H9 (cell line): ENCODE measurements around the gene CADM4. TPM values are rescaled to one million over a fixed set of nuclear protein-coding genes. Genes with fewer than 3 reads are reported as not detected.

Experiments
- DNase-seq: peaks from one replicate; pipeline ENCODE4 v3.0.0-alpha.2; 2017
- H2AFZ ChIP-seq: one replicate; pipeline ENCODE4 v1.6.1; 2013; ENCODE audit warnings: mild to moderate bottlenecking, low read length, control low read depth, moderate library complexity
- H2AK5ac ChIP-seq: 2 replicates; pipeline ENCODE4 v1.6.1; 2013; ENCODE audit warnings: low read length, control low read depth, mixed read lengths; ENCODE audit not compliant: insufficient read length
- H2BK120ac ChIP-seq: one replicate; pipeline ENCODE4 v1.6.1; 2013; ENCODE audit warnings: low read depth, mild to moderate bottlenecking, low read length, control low read depth, inconsistent platforms; ENCODE audit not compliant: poor library complexity, severe bottlenecking
- H2BK12ac ChIP-seq: 2 replicates; pipeline ENCODE4 v1.6.1; 2013; ENCODE audit warnings: low read length, control low read depth, mixed read lengths, low read depth; ENCODE audit not compliant: insufficient read length
- H2BK15ac ChIP-seq: 2 replicates; pipeline ENCODE4 v1.6.1; 2013; ENCODE audit warnings: low read depth, low read length, control low read depth
- H2BK20ac ChIP-seq: one replicate; pipeline ENCODE4 v1.6.1; 2013; ENCODE audit warnings: low read depth, mild to moderate bottlenecking, low read length, control low read depth, inconsistent platforms; ENCODE audit not compliant: poor library complexity, severe bottlenecking
- H2BK5ac ChIP-seq: 2 replicates; pipeline ENCODE4 v1.6.1; 2013; ENCODE audit warnings: low read length, control low read depth, mixed read lengths; ENCODE audit not compliant: insufficient read length
- H3K14ac ChIP-seq: 2 replicates; pipeline ENCODE4 v1.6.1; 2013; ENCODE audit warnings: low read length, control low read depth; ENCODE audit not compliant: insufficient read depth
- H3K18ac ChIP-seq: 2 replicates; pipeline ENCODE4 v1.6.1; 2013; ENCODE audit warnings: low read depth, mild to moderate bottlenecking, mixed read lengths, low read length, control low read depth; ENCODE audit not compliant: insufficient read length
- H3K23ac ChIP-seq: 2 replicates; pipeline ENCODE4 v1.6.1; 2013; ENCODE audit warnings: low read length, control low read depth, mixed read lengths, low read depth; ENCODE audit not compliant: insufficient read length
- H3K23me2 ChIP-seq: 2 replicates; pipeline ENCODE4 v1.6.1; 2013; ENCODE audit warnings: low read depth, mild to moderate bottlenecking, mixed read lengths, low read length, control low read depth; ENCODE audit not compliant: insufficient read length, poor library complexity, severe bottlenecking
- H3K27ac ChIP-seq: 2 replicates; pipeline ENCODE4 v1.5.1; 2013; ENCODE audit warnings: low read length, control low read depth, mixed read lengths, low read depth; ENCODE audit not compliant: insufficient read length
- H3K27me3 ChIP-seq: 2 replicates; pipeline ENCODE4 v1.6.1; 2013; ENCODE audit warnings: low read length, control low read depth, inconsistent platforms; ENCODE audit not compliant: insufficient read depth
- H3K4ac ChIP-seq: 2 replicates; pipeline ENCODE4 v1.6.1; 2013; ENCODE audit warnings: low read depth, mild to moderate bottlenecking, control low read depth, inconsistent platforms, low read length, moderate library complexity
- H3K4me1 ChIP-seq: 2 replicates; pipeline ENCODE4 v1.6.1; 2013; ENCODE audit warnings: low read length, control low read depth, inconsistent platforms; ENCODE audit not compliant: insufficient read depth
- H3K4me2 ChIP-seq: 2 replicates; pipeline ENCODE4 v1.6.1; 2013; ENCODE audit warnings: low read length, control low read depth, mixed read lengths; ENCODE audit not compliant: insufficient read length, insufficient read depth
- H3K56ac ChIP-seq: 2 replicates; pipeline ENCODE4 v1.6.1; 2013; ENCODE audit warnings: low read depth, mild to moderate bottlenecking, mixed read lengths, low read length, control low read depth; ENCODE audit not compliant: insufficient read length
- H3K79me1 ChIP-seq: 2 replicates; pipeline ENCODE4 v1.6.1; 2013; ENCODE audit warnings: low read depth, mild to moderate bottlenecking, moderate library complexity, low read length, control low read depth, inconsistent platforms; ENCODE audit not compliant: insufficient read depth, poor library complexity, severe bottlenecking
- H3K79me2 ChIP-seq: 2 replicates; pipeline ENCODE4 v1.6.1; 2013; ENCODE audit warnings: low read length, control low read depth, inconsistent platforms; ENCODE audit not compliant: insufficient read depth
- H3K9ac ChIP-seq: 2 replicates; pipeline ENCODE4 v1.6.1; 2013; ENCODE audit warnings: low read length, control low read depth, mixed read lengths; ENCODE audit not compliant: insufficient read length; ENCODE audit errors: extremely low read depth
- H3K9me3 ChIP-seq: one replicate; pipeline ENCODE4 v1.6.1; 2013; ENCODE audit warnings: low read depth, low read length, inconsistent platforms; ENCODE audit not compliant: control insufficient read depth
- H3T11ph ChIP-seq: one replicate; pipeline ENCODE4 v1.6.1; 2013; ENCODE audit warnings: mild to moderate bottlenecking, low read length, control low read depth, inconsistent platforms
- H4K20me1 ChIP-seq: one replicate; pipeline ENCODE4 v1.6.1; 2013; ENCODE audit not compliant: control insufficient read depth, insufficient read length, insufficient read depth
- H4K5ac ChIP-seq: 2 replicates; pipeline ENCODE4 v1.6.1; 2013; ENCODE audit warnings: low read depth, mild to moderate bottlenecking, mixed read lengths, low read length, control low read depth; ENCODE audit not compliant: insufficient read length
- H4K8ac ChIP-seq: replicated peaks from 2 replicates; pipeline ENCODE4 v1.6.1; 2013; ENCODE audit warnings: low read length, control low read depth, mixed read lengths, low read depth; ENCODE audit not compliant: insufficient read length
- H4K91ac ChIP-seq: 2 replicates; pipeline ENCODE4 v1.6.1; 2013; ENCODE audit warnings: low read depth, mild to moderate bottlenecking, moderate library complexity, mixed read lengths, low read length, control low read depth; ENCODE audit not compliant: insufficient read length
- H3K27ac Mint-ChIP-seq, 3 experiments: 2 replicates in 2 of 3; 3 replicates in 1 of 3; pipeline ENCODE4 v1.8.0; 2020 to 2021; ENCODE audit warnings: mixed read lengths in 3 of 3, mild to moderate bottlenecking in 1 of 3, moderate library complexity in 1 of 3
- H3K27me3 Mint-ChIP-seq: 2 replicates; pipeline ENCODE4 v1.8.0; 2021; ENCODE audit warnings: low read depth, mild to moderate bottlenecking, moderate library complexity, mixed read lengths
- H3K36me3 Mint-ChIP-seq, 3 experiments: 2 replicates in 2 of 3; 3 replicates in 1 of 3; pipeline ENCODE4 v1.8.0; 2020 to 2021; ENCODE audit warnings: low read depth in 3 of 3, mixed read lengths in 3 of 3; ENCODE audit not compliant: insufficient read depth in 1 of 3
- H3K4me1 Mint-ChIP-seq, 2 experiments: 2 replicates each; pipeline ENCODE4 v1.8.0; 2020; ENCODE audit warnings: mixed read lengths in 2 of 2
- H3K4me3 Mint-ChIP-seq, 2 experiments: 2 replicates in 1 of 2; 3 replicates in 1 of 2; pipeline ENCODE4 v1.8.0; 2020 to 2021; ENCODE audit warnings: mild to moderate bottlenecking in 2 of 2, mixed read lengths in 2 of 2, moderate library complexity in 1 of 2
- H3K9me3 Mint-ChIP-seq, 2 experiments: 2 replicates in 1 of 2; 3 replicates in 1 of 2; pipeline ENCODE4 v1.8.0; 2020; ENCODE audit warnings: mild to moderate bottlenecking in 2 of 2, mixed read lengths in 2 of 2, moderate library complexity in 1 of 2
- CTCF ChIP-seq: fragments of 200-600 bp; sonication (generic); conservative IDR thresholded peaks from 3 replicates; pipeline ENCODE4 v1.8.0; 2021; ENCODE audit warnings: antibody characterized with exemption, mild to moderate bottlenecking
- WGBS: extraction: QIAGEN DNeasy Blood & Tissue Kit; methylation state at CpG from one replicate; pipeline ENCODE4 v1.1.7; 2013; ENCODE audit warnings: missing lambda C conversion rate, low lambda C conversion rate, mixed read lengths; ENCODE audit not compliant: insufficient read length; ENCODE audit errors: extremely low coverage; 5-methylcytosine and 5-hydroxymethylcytosine counted together
- total RNA-seq: library from RNA; stranded (reverse); gene quantifications from 2 replicates; pipeline ENCODE4 v1.2.1, GENCODE V29; 2021

The CADM4 gene
- total RNA-seq, 1 experiment from 2014 or later: 10.2 TPM

GRCh38 chr19:43642531-43642930 lies 2.9 kb upstream of the CADM4 start:
- DNase-seq: no peak
- Mint-ChIP-seq H3K4me1 (peaks cover 12 to 22% of the 10 kb centered on the region in 2 experiments), H3K27ac (no peak overlapping the region), H3K4me3 (no peak overlapping the region), H3K27me3 (peaks cover 63% of the 10 kb centered on the region), H3K9me3 (peaks cover 11 to 19% of the 10 kb centered on the region in 2 experiments; a peak in 4 of 5 replicates), H3K36me3 (peaks cover 8 to 16% (median 16%) of the 10 kb centered on the region in 3 experiments)
- Histone ChIP-seq H4K91ac (no peak overlapping the region), H4K8ac (no peak overlapping the region), H3K14ac (no peak overlapping the region), H3K27ac (no peak overlapping the region), H3K9ac (no peak overlapping the region), H2BK12ac (no peak overlapping the region), H3K23ac (no peak overlapping the region), H3K4me2 (no peak overlapping the region), H2AK5ac (no peak overlapping the region), H4K20me1 (no peaks in the 10 kb centered on the region), H3T11ph (no peak overlapping the region), H2BK20ac (no peak overlapping the region), H2AFZ (no peak overlapping the region), H2BK15ac (no peak overlapping the region), H3K4me1 (0 out of 2 replicates have a peak, but pooled peaks cover 2% of the 10 kb centered on the region), H2BK120ac (no peak overlapping the region), H3K79me1 (no peaks in the 10 kb centered on the region), H3K56ac (no peak overlapping the region), H3K27me3 (peaks cover 24% of the 10 kb centered on the region; the same call in 1 of the 2 replicates), H4K5ac (no peak overlapping the region), H2BK5ac (no peak overlapping the region), H3K18ac (no peak overlapping the region), H3K23me2 (peaks cover 13% of the 10 kb centered on the region), H3K9me3 (no peaks in the 10 kb centered on the region), H3K4ac (no peak overlapping the region), H3K79me2 (no peaks in the 10 kb centered on the region)
- no CpG with 5 or more reads among the region's 4 CpGs for WGBS
- no peak for TF ChIP-seq CTCF
